SK-N-MC (cell line): Measurements from ENCODE around the gene NEURL3.

Source experiments
- DNase-seq: peaks from one replicate; pipeline ENCODE4 v3.0.0-alpha.2; 2011; ENCODE audit warnings: low read depth, low spot score
- H3K27ac ChIP-seq: fragments of 200-600 bp; sonication (generic); 2 replicates; pipeline ENCODE4 v1.5.1; 2016; ENCODE audit warnings: mixed run types
- H3K36me3 ChIP-seq: fragments of 200-600 bp; sonication (generic); 2 replicates; pipeline ENCODE4 v1.6.1; 2017; ENCODE audit warnings: antibody characterized with exemption, low read length, mixed read lengths; ENCODE audit not compliant: insufficient read depth
- H3K4me3 ChIP-seq: fragments of 200-600 bp; sonication (generic); 2 replicates; pipeline ENCODE4 v1.5.1; 2016
- H3K9ac ChIP-seq: fragments of 200-600 bp; sonication (generic); 2 replicates; pipeline ENCODE4 v1.8.0; 2017; ENCODE audit warnings: mixed run types, mixed read lengths; ENCODE audit not compliant: insufficient read length
- H3K9me3 ChIP-seq: fragments of 200-600 bp; sonication (generic); 2 replicates; pipeline ENCODE4 v1.6.1; 2017; ENCODE audit warnings: low read depth, mild to moderate bottlenecking, antibody characterized with exemption, low read length, moderate library complexity, mixed read lengths
- EZH2 ChIP-seq: fragments of 200-600 bp; sonication (generic); IDR thresholded peaks from one replicate; pipeline ENCODE4 v1.6.1; 2017; ENCODE audit warnings: antibody characterized with exemption
- FOXP2 ChIP-seq: optimal IDR thresholded peaks from 2 replicates; pipeline ENCODE3; 2011; ENCODE audit warnings: mild to moderate bottlenecking, moderate library complexity; ENCODE audit not compliant: insufficient read depth; ENCODE audit errors: extremely low read length, control extremely low read depth
- POLR2AphosphoS5 ChIP-seq: IDR thresholded peaks from 2 replicates; pipeline ENCODE4 v1.6.1; 2012; ENCODE audit warnings: mild to moderate bottlenecking, low read depth, low read length, borderline replicate concordance

NEURL3 gene

DNA sequence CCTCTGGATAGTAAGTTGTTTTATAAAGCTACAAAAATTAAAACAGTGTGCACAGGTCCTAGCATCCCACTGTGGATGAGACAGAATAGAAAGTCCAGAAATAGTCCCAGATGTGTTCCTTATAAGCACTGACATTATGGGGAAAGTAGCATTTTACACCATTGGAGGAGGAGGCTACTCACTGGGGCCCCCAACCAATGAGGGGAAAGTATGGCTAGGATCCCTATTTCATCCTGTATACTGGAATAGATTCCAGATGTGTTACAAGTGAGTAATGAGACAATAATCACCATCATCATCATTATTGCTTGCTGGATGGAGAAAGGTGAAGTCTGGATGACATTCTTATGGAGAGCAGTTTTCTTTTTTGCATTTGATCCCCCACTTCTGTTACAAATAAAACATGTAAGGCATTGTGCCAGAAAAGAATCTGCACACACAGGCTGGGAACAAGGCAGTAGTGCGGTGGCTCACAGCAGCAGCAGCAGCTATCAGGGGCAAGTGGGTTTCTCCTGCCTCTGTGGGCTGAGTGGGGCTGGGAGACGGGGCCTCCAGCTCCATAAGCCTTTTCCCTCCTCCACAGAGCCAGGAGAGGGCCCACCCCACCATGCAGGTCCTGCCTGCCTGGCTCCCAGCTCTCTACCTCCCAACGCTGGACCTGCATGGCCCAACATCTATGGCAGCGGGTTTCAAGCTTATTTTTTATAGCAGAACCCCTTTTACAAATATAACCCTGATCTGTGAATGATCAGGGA lies 36.4 kb upstream of the NEURL3 start:
- no peak for DNase-seq
- no peak overlapping the region for H3K4me3 ChIP-seq
- H3K9ac ChIP-seq = no peak overlapping the region
- TF ChIP-seq POLR2AphosphoS5 (no peak), FOXP2 (no peak), EZH2 (no peak)
- no peak overlapping the region for H3K27ac ChIP-seq
- H3K9me3 ChIP-seq = no peaks in the 10 kb centered on the region
- H3K36me3 ChIP-seq = no peaks in the 10 kb centered on the region

DNA sequence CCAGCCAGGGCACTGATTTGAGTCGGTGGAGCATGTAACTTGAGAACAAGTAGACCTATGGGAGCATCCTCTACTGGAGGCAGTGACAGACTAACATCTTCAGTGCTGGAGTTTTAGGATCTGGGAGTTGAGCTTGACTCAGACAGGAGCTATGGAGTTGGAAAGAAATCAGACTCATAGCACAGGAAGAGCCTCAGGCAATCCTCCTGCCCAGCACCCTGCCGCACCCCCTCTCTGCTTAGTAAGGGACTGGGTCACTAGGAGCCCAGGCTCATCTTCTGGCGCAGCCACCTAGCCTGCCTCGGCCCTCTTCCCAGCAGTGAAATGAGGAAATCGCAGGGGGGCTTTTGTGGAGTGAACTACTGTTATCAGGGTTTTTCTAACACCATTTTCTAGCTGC lies 35.0 kb upstream of the NEURL3 start:
- no peak for TF ChIP-seq EZH2
- no peak for TF ChIP-seq FOXP2
- no peak for TF ChIP-seq POLR2AphosphoS5
- DNase-seq = no peak
- Histone ChIP-seq H3K27ac (no peak overlapping the region), H3K4me3 (no peak overlapping the region), H3K9ac (no peak overlapping the region), H3K9me3 (no peaks in the 10 kb centered on the region), H3K36me3 (no peaks in the 10 kb centered on the region)

DNA sequence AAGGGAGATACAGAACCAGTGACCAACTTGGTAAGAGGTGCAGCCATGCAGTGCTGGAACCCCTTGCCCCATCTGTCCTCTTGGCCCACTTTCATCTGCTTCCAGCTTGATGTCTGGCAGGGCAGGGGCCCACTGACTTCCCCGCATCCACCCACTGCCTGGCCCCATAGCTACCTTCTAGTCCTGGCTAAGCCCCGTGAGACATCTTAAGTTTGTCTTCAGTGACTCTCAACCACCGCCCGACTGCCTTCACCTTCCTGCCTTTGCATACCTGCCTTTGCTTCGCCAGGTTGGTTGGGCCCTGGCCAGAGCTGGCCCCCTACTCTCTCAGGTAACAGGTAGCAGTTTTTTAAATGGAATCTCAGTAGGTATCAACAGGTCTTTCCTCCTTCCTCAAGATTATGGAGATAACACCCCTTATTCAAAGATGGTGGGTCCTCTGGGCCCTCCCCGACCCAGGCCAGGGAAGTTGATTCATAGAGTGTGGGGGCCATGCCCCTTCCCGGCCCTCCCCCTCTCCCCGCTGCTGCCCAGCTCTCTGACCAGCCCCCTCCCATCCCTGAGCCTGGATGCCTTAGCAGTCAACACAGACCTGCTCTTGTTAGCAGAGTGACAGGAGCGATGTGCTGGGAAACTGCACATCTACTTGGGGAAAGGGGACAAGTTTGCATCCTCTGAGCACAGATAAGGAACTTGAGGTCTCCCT lies 34.2 kb upstream of the NEURL3 start:
- H3K9me3 ChIP-seq = no peaks in the 10 kb centered on the region
- no peak overlapping the region for H3K27ac ChIP-seq
- no peaks in the 10 kb centered on the region for H3K36me3 ChIP-seq
- H3K9ac ChIP-seq = no peak overlapping the region
- H3K4me3 ChIP-seq = no peak overlapping the region
- no peak for TF ChIP-seq POLR2AphosphoS5
- no peak for TF ChIP-seq FOXP2
- TF ChIP-seq EZH2 = no peak
- DNase-seq = no peak

DNA sequence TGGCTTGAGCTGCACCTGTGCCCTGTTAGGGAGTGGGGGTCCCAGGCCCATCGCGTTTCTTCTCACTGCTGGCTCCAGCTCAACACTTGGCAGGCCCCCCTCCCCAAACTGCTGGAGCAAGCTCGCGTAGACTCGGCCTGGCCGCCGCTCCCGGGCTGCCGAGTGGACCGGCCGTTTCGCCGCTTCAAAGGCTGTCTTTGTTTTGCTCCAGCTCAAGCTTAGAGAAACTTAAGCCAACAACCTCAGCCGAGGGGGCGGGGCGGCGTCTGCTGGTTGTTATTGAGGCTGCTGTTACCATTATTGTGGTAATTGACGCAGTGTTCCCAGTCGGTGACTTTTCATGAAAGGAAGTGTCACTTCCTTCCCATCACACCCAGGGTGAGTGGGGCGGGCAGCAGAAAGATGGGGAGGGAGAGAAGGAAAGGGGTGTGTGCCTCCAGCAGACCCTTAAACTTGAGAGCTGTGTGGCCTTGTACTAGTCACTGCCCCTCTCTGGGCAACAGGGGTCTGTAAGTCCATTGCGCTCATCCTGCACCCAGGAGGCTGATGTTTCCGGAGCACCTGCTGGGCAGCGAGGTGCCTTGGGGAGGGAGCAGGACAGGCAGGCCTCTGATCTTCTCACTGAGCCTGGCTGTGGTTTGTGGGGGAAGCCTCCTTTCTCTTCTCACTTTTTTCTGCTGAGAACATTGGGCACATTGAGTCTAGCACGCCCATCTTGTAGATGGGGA lies 33.5 kb upstream of the NEURL3 start:
- Histone ChIP-seq H3K36me3 (no peaks in the 10 kb centered on the region), H3K9me3 (no peaks in the 10 kb centered on the region), H3K27ac (no peak overlapping the region), H3K9ac (no peak overlapping the region), H3K4me3 (no peak overlapping the region)
- TF ChIP-seq POLR2AphosphoS5 = no peak
- TF ChIP-seq EZH2 = no peak
- no peak for TF ChIP-seq FOXP2
- DNase-seq = no peak

DNA sequence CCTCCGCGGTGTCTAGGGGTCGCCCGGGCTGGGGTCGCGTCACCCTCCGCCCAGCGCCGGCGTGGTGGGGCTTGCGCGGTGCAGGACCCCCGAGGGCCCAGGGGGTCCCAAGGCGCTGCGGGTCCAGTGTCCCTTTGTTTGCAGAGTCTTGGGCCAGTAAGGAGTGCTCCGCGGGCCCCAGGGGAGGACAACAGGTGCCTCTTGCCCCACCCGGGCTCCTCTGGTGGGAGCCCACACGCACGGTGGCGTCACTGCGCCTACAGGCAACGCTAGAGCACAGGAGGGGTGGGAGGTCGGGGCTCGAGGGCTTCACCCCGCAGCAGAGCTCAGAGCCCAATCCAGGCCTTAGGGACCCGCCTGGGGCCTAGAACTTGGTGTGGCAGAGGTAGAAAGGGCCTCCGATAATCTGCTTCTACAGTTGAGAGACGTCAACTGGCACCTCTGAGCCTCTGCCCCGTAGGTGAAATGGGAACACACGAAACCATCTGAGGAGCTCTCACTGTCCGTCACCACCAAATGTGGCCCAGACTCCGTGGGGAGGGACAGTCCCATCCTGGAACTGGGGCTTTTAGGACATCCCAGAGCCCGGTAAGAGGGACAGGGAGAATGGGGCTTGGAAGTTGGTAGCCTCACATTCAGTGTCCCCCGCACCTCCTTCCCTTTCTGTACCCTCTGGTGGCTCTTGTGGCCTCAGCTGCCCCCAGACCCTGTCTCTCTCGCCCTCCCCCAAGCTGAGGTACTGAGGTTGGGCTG lies 32.8 kb upstream of the NEURL3 start:
- DNase-seq = no peak
- TF ChIP-seq EZH2 = no peak
- TF ChIP-seq FOXP2 = no peak
- TF ChIP-seq POLR2AphosphoS5 = no peak
- Histone ChIP-seq H3K36me3 (no peaks in the 10 kb centered on the region), H3K9me3 (no peaks in the 10 kb centered on the region), H3K27ac (no peak overlapping the region), H3K9ac (no peak overlapping the region), H3K4me3 (no peak overlapping the region; the same call in 1 of the 2 replicates)

DNA sequence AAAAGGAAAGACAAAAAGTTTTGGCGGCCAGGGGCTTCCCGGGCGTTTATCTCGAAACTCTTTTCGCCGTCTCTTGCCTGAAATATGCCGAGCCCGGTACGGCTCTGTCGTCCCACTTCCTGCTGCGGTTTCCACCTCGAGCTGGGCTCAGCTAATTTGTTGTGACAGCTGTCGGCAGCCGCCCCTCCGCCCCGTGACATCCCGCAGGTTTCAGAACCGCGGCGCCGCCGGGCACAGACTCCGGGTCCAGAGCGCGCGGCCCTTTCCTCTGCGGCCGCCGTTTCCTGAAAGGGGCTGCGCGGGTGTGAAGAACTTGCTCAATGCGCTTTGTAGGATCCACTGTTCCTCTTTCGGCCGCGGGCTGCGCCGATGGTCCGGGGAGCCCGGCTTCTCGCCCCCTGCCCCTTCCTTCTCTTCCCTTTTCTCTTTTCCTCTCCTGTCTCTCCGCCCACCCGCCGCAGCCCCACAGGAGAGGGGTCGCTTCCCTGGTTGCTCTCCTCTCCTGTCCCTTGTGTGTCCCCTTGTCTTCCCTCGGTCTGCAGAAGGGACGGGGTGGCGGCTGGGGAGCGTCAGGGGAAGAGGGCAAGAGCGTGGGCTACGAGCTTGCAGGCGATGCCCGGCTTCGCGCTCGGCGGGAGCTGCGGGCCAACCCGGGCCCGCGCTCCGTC lies 32.0 kb upstream of the NEURL3 start:
- no peak for DNase-seq
- peak overlapping the region; percentile 79 for H3K9ac ChIP-seq

DNA sequence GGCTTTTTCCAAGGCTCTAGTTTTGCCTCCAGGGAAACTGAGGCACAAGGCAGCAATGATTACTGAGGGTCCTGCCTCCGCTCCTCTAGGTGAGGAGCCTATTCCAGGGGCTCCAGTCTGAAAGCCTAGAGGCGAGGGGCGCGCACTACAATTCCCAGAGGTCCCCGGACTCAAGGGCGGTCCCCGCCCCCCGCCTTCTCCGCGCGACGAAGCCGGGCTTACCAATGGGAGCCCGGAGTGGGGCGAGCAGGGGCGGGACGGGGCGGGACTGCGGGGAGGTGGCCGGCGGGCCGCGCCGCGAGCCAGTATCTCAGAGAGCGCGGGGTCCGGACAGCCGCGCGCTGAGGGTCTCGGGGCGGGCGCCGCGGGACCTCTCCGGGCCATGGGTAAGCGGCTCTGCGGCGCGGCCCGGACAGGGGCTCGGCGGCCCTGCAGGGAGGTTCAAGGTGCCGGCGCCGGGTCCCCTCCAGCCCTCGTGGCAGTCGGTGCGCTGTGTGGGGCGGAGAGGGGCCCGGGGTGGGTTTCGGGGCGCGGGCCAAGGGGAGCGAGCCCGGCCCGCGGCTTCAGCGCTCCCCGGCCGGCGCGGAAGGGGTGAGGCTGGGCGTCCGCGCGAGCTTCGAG lies 31.4 kb upstream of the NEURL3 start, which contains the start of gene ARID5A:
TSS of gene ARID5A (plus strand) at position 308 of the 621 bp plus-strand sequence. CDS start at position 383, 75 bp downstream.
- H3K4me3 ChIP-seq = peak within 1 kb of the TSS; percentile 91
- H3K27ac ChIP-seq = no peak within 1 kb of the TSS
- DNase-seq = no peak
- TF ChIP-seq EZH2 = no peak
- peak; percentile 66; the same call in 1 of the 2 replicates for TF ChIP-seq POLR2AphosphoS5
- no peaks in the 10 kb centered on the region for H3K9me3 ChIP-seq
- H3K9ac ChIP-seq = peak within 1 kb of the TSS; percentile 79
- H3K36me3 ChIP-seq = no peaks in the 10 kb centered on the region

More for the DNA sequence above, 32.0 kb upstream of the NEURL3 start:
- Histone ChIP-seq H3K9me3 (no peaks in the 10 kb centered on the region), H3K27ac (no peak overlapping the region), H3K36me3 (no peaks in the 10 kb centered on the region), H3K4me3 (peak overlapping the region; percentile 91)
- TF ChIP-seq FOXP2 = no peak
